CD4-positive, alpha-beta memory T cell (primary cell): ENCODE data around the gene TSFM. TPM values are rescaled to one million over a fixed set of nuclear protein-coding genes. Genes with fewer than 3 reads are reported as not detected.
A peak's percentile ranks its signal among the peaks of the same experiment; 100 is the strongest.

ENCODE experiments used
- CTCF ChIA-PET: fragments of 350-600 bp; sonication (Branson Sonifier 250); formaldehyde crosslinking; loops from one replicate; lab custom pipeline; 2021; ENCODE audit warnings: inconsistent platforms; ENCODE audit not compliant: partially characterized antibody; lab: Charles Lee
- POLR2A ChIA-PET: fragments of 350-600 bp; sonication (Branson Sonifier 250); formaldehyde crosslinking; loops from one replicate; lab custom pipeline; 2021; ENCODE audit not compliant: partially characterized antibody; lab: Charles Lee
- DNase-seq, 5 donors: peaks; one replicate each; pipeline versions ENCODE4 v3.0.0 to v3.0.0-alpha.2; 2020 to 2022; ENCODE audit warnings: mixed read lengths in 1 of 5
- H3K27ac ChIP-seq: one replicate; pipeline ENCODE4 v1.7.0; 2013; ENCODE audit warnings: low read depth, low read length
- H3K27me3 ChIP-seq: 2 replicates; pipeline ENCODE4 v1.7.0; 2013; ENCODE audit warnings: mild to moderate bottlenecking, low read length, moderate library complexity; ENCODE audit not compliant: insufficient read depth
- H3K36me3 ChIP-seq: 2 replicates; pipeline ENCODE4 v1.7.0; 2013; ENCODE audit warnings: mild to moderate bottlenecking, low read length, moderate library complexity; ENCODE audit not compliant: insufficient read depth
- H3K4me1 ChIP-seq: 2 replicates; pipeline ENCODE4 v1.7.0; 2013; ENCODE audit warnings: mild to moderate bottlenecking, low read length, moderate library complexity; ENCODE audit not compliant: insufficient read depth
- H3K4me3 ChIP-seq, 2 donors: one replicate each; pipeline ENCODE4 v1.7.0; 2013; ENCODE audit warnings: low read length in 2 of 2, mild to moderate bottlenecking in 1 of 2
- H3K9me3 ChIP-seq, 2 donors: one replicate each; pipeline ENCODE4 v1.7.0; 2013; ENCODE audit warnings: low read length in 2 of 2, control low read depth in 1 of 2; ENCODE audit not compliant: control insufficient read depth in 1 of 2
- H3K27ac Mint-ChIP-seq, 7 donors: one replicate each; pipeline ENCODE4 v1.8.0; 2020 to 2021; ENCODE audit warnings: mixed read lengths in 7 of 7, mild to moderate bottlenecking in 6 of 7, inconsistent platforms in 3 of 7, moderate library complexity in 3 of 7
- H3K27me3 Mint-ChIP-seq, 2 donors: one replicate each; pipeline ENCODE4 v1.8.0; 2020 to 2021; ENCODE audit warnings: mixed read lengths in 2 of 2
- H3K36me3 Mint-ChIP-seq, 2 donors: one replicate each; pipeline ENCODE4 v1.8.0; 2020 to 2021; ENCODE audit warnings: mixed read lengths in 2 of 2, inconsistent platforms in 1 of 2, mild to moderate bottlenecking in 1 of 2
- H3K4me1 Mint-ChIP-seq, 4 donors: one replicate each; pipeline ENCODE4 v1.8.0; 2020 to 2021; ENCODE audit warnings: mixed read lengths in 4 of 4, mild to moderate bottlenecking in 1 of 4
- H3K4me3 Mint-ChIP-seq, 8 donors: one replicate each; pipeline ENCODE4 v1.8.0; 2020 to 2021; ENCODE audit warnings: mixed read lengths in 8 of 8, mild to moderate bottlenecking in 7 of 8, moderate library complexity in 6 of 8, inconsistent platforms in 3 of 8
- H3K9me3 Mint-ChIP-seq, 8 donors: one replicate each; pipeline ENCODE4 v1.8.0; 2020 to 2021; ENCODE audit warnings: mixed read lengths in 8 of 8, mild to moderate bottlenecking in 5 of 8, inconsistent platforms in 3 of 8, moderate library complexity in 1 of 8
- intact Hi-C: fragments of 100-400 bp; cut with micrococcal nuclease; formaldehyde crosslinking; loops from one replicate; pipeline ENCODE4 v1.15.1; 2023
- polyA plus RNA-seq, 2 donors: library from polyadenylated mRNA; unstranded; fragments of 300-500 nt; fragmentation: Illumina TruSeq; gene quantifications; one replicate each; pipeline ENCODE4 v1.2.3, GENCODE V29; 2021
- total RNA-seq, 2 experiments: library from RNA; stranded (reverse); gene quantifications; one replicate each; pipeline ENCODE4 v1.2.3, GENCODE V29; 2021

The TSFM gene
- total and polyA plus RNA-seq, 4 experiments from 2014 or later: 18.9 to 32.5 (median 22.7) TPM

DNA sequence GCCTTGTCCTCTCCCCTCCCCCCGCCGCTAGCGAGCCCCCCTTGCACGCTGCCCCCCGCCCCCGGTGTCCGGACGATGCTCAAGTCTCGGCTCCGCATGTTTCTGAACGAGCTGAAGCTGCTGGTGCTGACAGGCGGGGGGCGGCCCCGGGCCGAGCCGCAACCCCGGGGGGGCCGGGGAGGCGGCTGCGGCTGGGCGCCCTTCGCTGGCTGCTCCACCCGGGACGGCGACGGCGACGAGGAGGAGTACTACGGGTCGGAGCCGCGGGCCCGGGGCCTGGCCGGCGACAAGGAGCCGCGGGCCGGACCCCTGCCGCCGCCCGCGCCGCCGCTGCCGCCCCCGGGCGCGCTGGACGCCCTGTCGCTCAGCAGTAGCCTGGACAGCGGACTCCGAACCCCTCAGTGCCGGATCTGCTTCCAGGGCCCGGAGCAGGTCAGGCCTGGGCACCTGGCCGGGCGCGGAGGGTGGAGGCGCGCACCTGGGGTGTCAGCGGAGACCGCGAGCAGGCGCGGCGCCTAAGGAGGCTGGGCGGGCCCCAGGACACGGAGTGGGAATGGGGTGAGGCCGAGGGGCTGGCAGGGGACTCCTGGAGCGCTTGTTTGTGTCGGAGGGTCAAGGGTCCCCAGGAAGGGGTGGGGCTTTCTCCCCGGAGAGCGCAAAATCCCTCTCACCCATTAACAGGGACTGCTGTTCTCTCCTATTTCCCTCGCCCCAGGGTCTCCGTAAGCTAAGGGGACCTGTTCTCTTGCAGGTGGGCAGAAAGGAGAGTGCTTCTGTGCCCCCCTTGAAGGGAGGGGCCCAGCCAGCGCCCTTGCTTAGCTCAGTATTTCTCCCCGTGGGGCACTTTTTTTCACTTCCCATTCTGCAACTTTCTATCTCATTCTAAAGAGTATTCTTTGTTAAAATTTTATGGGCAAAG lies 26.9 kb upstream of the TSFM start:
- H3K9me3 Mint-ChIP-seq: no peaks in the 10 kb centered on the region
- H3K36me3 Mint-ChIP-seq: peaks cover 16 to 40% of the 10 kb centered on the region in 2 donors
- CTCF ChIA-PET: interaction anchor here (0.6 to 3.0 kb wide), 27 partner anchors 8 to 182 kb away, joined by 3 to 64 read pairs (median 6); partner anchors contain the start of genes CYP27B1, EEF1AKMT3, METTL1 and OS9
- no peaks in the 10 kb centered on the region for H3K9me3 ChIP-seq
- no peaks in the 10 kb centered on the region for H3K27me3 Mint-ChIP-seq
- H3K36me3 ChIP-seq: peaks cover 17% of the 10 kb centered on the region
- POLR2A ChIA-PET: interaction anchor here (0.8 to 3.9 kb wide), 18 partner anchors 10 to 185 kb away, joined by 3 to 36 read pairs (median 5); partner anchors contain the start of genes ATP23, CTDSP2, CYP27B1 and EEF1AKMT3
- H3K4me3 ChIP-seq: peak overlapping the region; percentile 50 to 53
- peak overlapping the region; percentile 85 to 95 (median 92) for H3K27ac Mint-ChIP-seq
- intact Hi-C loops: loop anchor here (1.0 to 2.0 kb wide), 3 partner anchors 10 to 150 kb away; no protein-coding TSS in a partner anchor
- peaks cover 65% of the 10 kb centered on the region for H3K4me1 ChIP-seq
- no peaks in the 10 kb centered on the region for H3K27me3 ChIP-seq
- peak overlapping the region; percentile 79 to 93 (median 87) for H3K4me3 Mint-ChIP-seq
- H3K27ac ChIP-seq: peak overlapping the region; percentile 54
- DNase-seq: peak; percentile 44 to 68 (median 50)
- H3K4me1 Mint-ChIP-seq: peaks cover 55 to 74% (median 64%) of the 10 kb centered on the region in 4 donors

DNA sequence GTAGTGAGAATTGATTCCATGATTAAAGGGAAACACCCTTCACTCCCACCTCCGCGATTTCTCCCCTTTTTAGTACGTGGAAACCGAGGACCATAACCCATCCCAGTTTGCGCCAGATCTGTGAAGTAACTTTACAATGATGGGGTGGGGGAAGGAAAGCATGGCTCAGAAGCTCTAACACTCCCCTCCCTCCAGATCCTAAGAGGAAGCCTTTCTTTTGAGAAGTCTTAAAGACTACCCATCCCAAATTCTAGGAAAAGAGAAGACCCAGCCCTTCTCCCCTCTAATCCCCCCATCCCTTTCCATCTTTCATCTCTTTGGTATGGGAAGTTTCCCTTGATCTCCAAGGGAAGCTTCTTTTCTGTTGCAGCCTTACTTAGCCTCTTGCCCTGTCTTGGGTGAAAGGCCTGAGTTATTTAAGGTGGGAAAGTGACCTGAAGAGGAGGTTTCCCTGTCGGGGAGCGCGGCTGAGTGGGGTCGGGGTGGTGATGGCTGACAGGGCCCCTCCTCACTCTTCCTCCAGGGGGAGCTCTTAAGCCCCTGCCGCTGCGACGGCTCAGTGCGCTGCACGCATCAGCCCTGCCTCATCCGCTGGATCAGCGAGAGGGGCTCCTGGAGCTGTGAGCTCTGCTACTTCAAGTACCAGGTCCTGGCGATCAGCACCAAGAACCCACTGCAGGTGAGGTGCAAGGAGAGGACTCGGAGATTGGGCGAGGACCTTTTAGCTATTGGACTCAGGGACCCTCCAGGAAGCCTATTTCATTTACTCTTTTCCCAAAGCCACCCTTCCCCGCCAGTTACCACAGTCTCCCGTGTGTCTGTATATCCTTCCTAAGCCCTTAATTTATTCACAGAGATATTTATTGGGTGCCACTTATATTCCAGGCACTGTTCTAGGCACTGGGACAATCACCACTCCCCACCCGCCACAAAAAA lies 25.9 kb upstream of the TSFM start:
- Histone ChIP-seq H3K36me3 (peaks cover 17% of the 10 kb centered on the region), H3K27ac (peak overlapping the region; percentile 54), H3K27me3 (no peaks in the 10 kb centered on the region), H3K4me3 (peak overlapping the region; percentile 50 to 53), H3K9me3 (no peaks in the 10 kb centered on the region), H3K4me1 (peaks cover 55% of the 10 kb centered on the region)
- H3K27ac Mint-ChIP-seq: peak overlapping the region; percentile 85 to 95 (median 92)
- ChIA-PET POLR2A (interaction anchor here (0.8 to 3.9 kb wide), 21 partner anchors 9 to 184 kb away, joined by 3 to 36 read pairs (median 4); partner anchors contain the start of genes ATP23, CTDSP2, CYP27B1 and EEF1AKMT3), CTCF (interaction anchor here (0.6 to 3.0 kb wide), 32 partner anchors 8 to 298 kb away, joined by 3 to 64 read pairs (median 6); partner anchors contain the start of genes CTDSP2, CYP27B1, EEF1AKMT3 and METTL1)
- peaks cover 45 to 71% (median 56%) of the 10 kb centered on the region in 4 donors for H3K4me1 Mint-ChIP-seq
- DNase-seq: peak; percentile 65 to 73 (median 70)
- H3K9me3 Mint-ChIP-seq: no peaks in the 10 kb centered on the region
- intact Hi-C loops: loop anchor here (1.0 kb wide), 2 partner anchors 9 to 149 kb away; no protein-coding TSS in a partner anchor
- peak overlapping the region; percentile 79 to 93 (median 87) for H3K4me3 Mint-ChIP-seq
- H3K36me3 Mint-ChIP-seq: peaks cover 21 to 35% of the 10 kb centered on the region in 2 donors
- H3K27me3 Mint-ChIP-seq: no peaks in the 10 kb centered on the region

GRCh38 chr12:57757771-57758170 lies 24.8 kb upstream of the TSFM start:
- peaks cover 21 to 28% of the 10 kb centered on the region in 2 donors for H3K36me3 Mint-ChIP-seq
- ChIA-PET POLR2A (interaction anchor here (1.8 to 3.9 kb wide), 2 partner anchors 16 to 147 kb away, joined by 8 to 34 read pairs; no protein-coding TSS in a partner anchor), CTCF (interaction anchor here (1.4 to 3.0 kb wide), 5 partner anchors 9 to 146 kb away, joined by 3 to 64 read pairs (median 36); partner anchors contain the start of genes CTDSP2, CYP27B1, TSFM and TSPAN31)
- peak overlapping the region in 1 of 8 donors; percentile 59 for H3K4me3 Mint-ChIP-seq
- H3K27ac ChIP-seq: no peak overlapping the region
- peak overlapping the region in 2 of 7 donors; percentile 19 to 91 for H3K27ac Mint-ChIP-seq
- no peaks in the 10 kb centered on the region for H3K27me3 Mint-ChIP-seq
- no peaks in the 10 kb centered on the region for H3K9me3 ChIP-seq
- peaks cover 38 to 60% (median 47%) of the 10 kb centered on the region in 4 donors for H3K4me1 Mint-ChIP-seq
- intact Hi-C loops: no loop called here
- H3K4me3 ChIP-seq: no peak overlapping the region
- H3K36me3 ChIP-seq: peaks cover 17% of the 10 kb centered on the region
- no peaks in the 10 kb centered on the region for H3K27me3 ChIP-seq
- no peaks in the 10 kb centered on the region for H3K9me3 Mint-ChIP-seq
- DNase-seq: no peak
- H3K4me1 ChIP-seq: peaks cover 48% of the 10 kb centered on the region

GRCh38 chr12:57758552-57759359 lies 23.8 kb upstream of the TSFM start:
- Histone ChIP-seq H3K4me1 (peaks cover 38% of the 10 kb centered on the region), H3K27ac (no peak overlapping the region), H3K4me3 (no peak overlapping the region), H3K27me3 (no peaks in the 10 kb centered on the region), H3K36me3 (peaks cover 17% of the 10 kb centered on the region), H3K9me3 (no peaks in the 10 kb centered on the region)
- POLR2A ChIA-PET: interaction anchor here (0.8 to 1.9 kb wide), 6 partner anchors 9 to 52 kb away, joined by 3 to 6 read pairs (median 3); partner anchors contain the start of gene TSFM
- peaks cover 0 to 2% of the 10 kb centered on the region in 2 donors for H3K27me3 Mint-ChIP-seq
- CTCF ChIA-PET: interaction anchor here (0.9 to 4.3 kb wide), 15 partner anchors 10 to 174 kb away, joined by 3 to 58 read pairs (median 6); partner anchors contain the start of genes CYP27B1 and TSFM
- intact Hi-C loops: loop anchor here (1.0 kb wide), 1 partner anchor 24 kb away; the partner anchor contains the start of gene TSFM
- H3K4me3 Mint-ChIP-seq: peak overlapping the region in 1 of 8 donors; percentile 64
- H3K36me3 Mint-ChIP-seq: peaks cover 21 to 28% of the 10 kb centered on the region in 2 donors
- no peaks in the 10 kb centered on the region for H3K9me3 Mint-ChIP-seq
- peak overlapping the region in 5 of 7 donors; percentile 32 to 82 (median 79) for H3K27ac Mint-ChIP-seq
- peaks cover 29 to 54% (median 37%) of the 10 kb centered on the region in 4 donors for H3K4me1 Mint-ChIP-seq
- no peak for DNase-seq

DNA sequence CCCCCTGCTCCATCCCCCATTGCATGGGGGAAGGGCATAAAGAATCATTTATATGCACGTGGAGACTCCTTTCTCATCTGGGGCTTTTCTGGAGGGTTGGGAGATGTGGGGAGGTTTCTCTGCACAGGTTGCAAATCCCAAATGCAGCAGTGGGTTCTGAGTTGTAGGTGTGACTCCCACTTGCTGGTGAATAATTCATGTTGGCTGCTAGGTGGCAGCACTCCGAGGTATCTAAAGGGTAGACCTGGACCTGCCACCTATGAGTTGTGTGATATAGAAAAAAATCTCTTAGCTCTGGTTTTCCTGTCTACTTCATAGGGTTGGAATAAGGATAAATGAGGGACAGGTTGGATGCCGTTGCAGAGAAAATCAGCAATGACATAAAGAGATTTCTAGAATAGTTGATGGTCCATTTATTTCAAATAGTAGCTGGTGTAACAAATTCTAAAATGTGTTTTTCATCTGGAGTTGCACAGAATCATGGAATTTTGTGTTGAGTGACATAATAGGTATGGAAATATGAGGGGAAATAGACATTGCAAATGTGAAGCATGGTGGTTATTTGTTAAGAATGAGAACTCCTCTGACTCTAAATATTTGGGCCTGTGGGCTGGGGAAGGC lies 23.1 kb upstream of the TSFM start:
- Histone ChIP-seq H3K27ac (no peak overlapping the region), H3K9me3 (no peaks in the 10 kb centered on the region), H3K4me1 (peaks cover 33% of the 10 kb centered on the region), H3K4me3 (no peak overlapping the region), H3K36me3 (peaks cover 17% of the 10 kb centered on the region), H3K27me3 (no peaks in the 10 kb centered on the region)
- peak in 4 of 5 donors; percentile 47 to 65 (median 56) for DNase-seq
- Mint-ChIP-seq H3K4me3 (peak overlapping the region in 3 of 8 donors; percentile 39 to 70 (median 64)), H3K27ac (peak overlapping the region in 5 of 7 donors; percentile 32 to 82 (median 79)), H3K9me3 (no peaks in the 10 kb centered on the region), H3K27me3 (peaks cover 3 to 6% of the 10 kb centered on the region in 2 donors), H3K4me1 (peaks cover 25 to 54% (median 35%) of the 10 kb centered on the region in 4 donors), H3K36me3 (peaks cover 21 to 28% of the 10 kb centered on the region in 2 donors)
- intact Hi-C loops: loop anchor here (1.0 kb wide), 1 partner anchor 23 kb away; the partner anchor contains the start of gene TSFM
- ChIA-PET CTCF (interaction anchor here (0.7 to 4.3 kb wide), 24 partner anchors 10 to 144 kb away, joined by 3 to 58 read pairs (median 5); partner anchors contain the start of genes AVIL, CYP27B1, EEF1AKMT3 and METTL1), POLR2A (interaction anchor here (0.8 to 1.9 kb wide), 7 partner anchors 8 to 139 kb away, joined by 3 to 6 read pairs (median 3); partner anchors contain the start of gene TSPAN31)
